LNCaP clone FGC (cell line): ENCODE measurements around the gene RNASE8.
A peak's percentile ranks its signal among the peaks of the same experiment; 100 is the strongest.

Experiments
- DNase-seq: peaks from one replicate; pipeline ENCODE4 v3.0.0-alpha.2; 2011; ENCODE audit warnings: low read depth
- H3K4me3 ChIP-seq: 2 replicates; pipeline ENCODE4 v1.5.1; 2011; ENCODE audit warnings: mild to moderate bottlenecking, low read depth, low read length, control low read depth
- TF ChIP-seq, protein P1 (sequence below): IDR thresholded peaks from 2 replicates; pipeline ENCODE4 v1.5.1; 2012; ENCODE audit warnings: mild to moderate bottlenecking; ENCODE audit not compliant: control insufficient read depth, insufficient read depth; ENCODE audit errors: extremely low read depth

RNASE8 gene

DNA sequence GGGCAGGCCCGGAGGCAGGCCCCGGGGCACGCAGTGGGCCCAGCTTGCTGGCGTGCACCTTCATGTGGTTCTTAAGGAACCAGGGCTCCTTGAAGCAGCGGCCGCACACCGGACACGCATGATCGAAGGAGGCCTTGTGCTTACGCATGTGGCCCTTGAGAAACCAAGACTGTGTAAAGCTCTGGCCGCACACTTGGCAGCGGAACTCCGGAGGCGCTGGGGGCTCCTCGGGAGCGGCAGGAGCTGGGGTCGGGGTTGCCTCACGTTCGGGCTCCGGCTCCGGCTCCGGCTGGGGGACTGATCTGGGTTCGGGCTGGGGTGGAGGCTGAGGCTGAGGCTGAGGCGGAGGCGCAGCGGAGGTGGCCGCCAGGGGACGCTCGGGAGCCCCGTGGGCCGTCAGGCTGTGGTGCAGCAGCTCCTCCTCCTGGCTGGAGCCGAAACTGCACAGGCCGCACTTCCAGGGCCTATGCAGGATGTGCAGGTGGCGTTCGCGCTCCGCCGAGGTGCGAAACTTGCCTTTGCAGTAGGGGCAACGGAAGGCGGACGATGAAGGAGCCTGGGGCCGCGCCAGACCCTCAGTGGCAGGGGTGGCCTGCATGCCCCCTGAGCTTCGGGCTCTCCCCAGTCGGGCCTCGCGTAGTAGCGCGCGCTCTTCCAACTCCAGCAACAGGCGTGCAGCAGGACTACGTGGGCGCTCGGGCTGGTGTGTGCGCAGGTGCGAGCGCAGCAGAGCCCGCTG lies 34.8 kb downstream of the RNASE8 start:
- H3K4me3 ChIP-seq: no peak overlapping the region

DNA sequence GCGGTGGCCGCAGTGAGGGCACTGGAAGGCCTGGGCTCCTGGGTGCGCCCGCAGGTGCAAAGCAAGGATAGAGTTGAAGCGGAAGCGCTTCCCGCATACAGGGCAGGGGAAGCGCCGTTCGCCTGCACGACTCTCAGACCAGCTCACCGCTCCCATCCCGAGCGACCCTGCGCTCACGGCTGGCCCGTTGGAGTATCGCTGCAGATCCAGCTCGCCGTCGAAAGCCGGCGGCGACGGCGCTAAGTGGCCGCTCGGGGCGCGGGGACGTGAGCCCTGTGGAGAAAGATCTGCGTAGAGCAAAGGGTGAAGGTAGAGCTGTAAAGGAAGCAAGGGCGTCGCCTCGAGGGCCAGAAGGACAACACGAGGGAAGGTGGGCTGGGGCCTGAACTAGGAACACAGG lies 35.4 kb downstream of the RNASE8 start:
- TF ChIP-seq, protein P1, sequence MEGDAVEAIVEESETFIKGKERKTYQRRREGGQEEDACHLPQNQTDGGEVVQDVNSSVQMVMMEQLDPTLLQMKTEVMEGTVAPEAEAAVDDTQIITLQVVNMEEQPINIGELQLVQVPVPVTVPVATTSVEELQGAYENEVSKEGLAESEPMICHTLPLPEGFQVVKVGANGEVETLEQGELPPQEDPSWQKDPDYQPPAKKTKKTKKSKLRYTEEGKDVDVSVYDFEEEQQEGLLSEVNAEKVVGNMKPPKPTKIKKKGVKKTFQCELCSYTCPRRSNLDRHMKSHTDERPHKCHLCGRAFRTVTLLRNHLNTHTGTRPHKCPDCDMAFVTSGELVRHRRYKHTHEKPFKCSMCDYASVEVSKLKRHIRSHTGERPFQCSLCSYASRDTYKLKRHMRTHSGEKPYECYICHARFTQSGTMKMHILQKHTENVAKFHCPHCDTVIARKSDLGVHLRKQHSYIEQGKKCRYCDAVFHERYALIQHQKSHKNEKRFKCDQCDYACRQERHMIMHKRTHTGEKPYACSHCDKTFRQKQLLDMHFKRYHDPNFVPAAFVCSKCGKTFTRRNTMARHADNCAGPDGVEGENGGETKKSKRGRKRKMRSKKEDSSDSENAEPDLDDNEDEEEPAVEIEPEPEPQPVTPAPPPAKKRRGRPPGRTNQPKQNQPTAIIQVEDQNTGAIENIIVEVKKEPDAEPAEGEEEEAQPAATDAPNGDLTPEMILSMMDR: no peak
- no peak for DNase-seq
- H3K4me3 ChIP-seq: no peak overlapping the region

More for the DNA sequence above, 34.8 kb downstream of the RNASE8 start:
- TF ChIP-seq, protein P1: peak; percentile 100
- peak; percentile 19 for DNase-seq

DNA sequence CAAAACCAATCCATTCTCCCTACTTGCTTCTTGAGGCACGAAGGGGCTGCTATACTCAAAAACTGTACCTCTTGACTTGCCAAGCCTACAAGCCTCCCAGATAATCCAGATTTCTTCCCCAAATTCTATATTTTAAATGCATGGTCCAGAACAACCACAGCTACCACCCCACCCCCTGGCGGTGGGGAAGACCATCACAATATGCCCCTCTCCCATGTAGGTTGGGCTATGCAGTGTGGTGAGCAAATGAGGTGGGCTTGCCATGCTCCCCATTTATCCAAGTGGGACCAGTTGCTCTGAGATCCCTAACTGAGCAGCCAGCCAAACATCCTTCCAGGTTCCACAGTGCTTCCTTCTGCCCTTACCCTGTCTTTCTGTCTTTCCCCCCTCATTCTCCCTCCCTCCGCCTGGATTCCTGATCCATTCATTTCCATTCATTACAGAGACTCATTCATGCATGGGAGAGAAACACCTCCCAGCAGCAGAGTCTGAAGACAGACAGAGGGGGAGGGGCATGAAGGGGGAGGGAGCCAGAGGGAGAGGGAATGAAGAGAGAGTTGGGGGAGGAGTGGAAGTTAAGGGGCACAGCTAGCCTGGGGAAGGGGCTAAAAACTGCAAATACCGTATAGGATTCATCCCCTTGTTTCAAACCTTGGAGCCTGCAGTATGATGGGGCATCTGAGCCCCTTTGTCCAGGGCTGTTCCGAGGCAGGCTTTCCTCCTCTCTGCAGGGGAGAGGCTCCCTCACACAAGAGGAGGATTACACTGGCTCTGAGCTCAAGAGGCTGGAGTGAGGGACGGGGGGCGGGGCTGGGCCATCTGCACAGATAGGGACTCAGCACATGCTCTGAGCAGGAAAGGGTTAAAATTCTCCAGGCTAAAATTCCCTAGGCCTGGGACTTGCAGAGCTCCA lies 36.4 kb downstream of the RNASE8 start:
- TF ChIP-seq, protein P1: no peak
- H3K4me3 ChIP-seq: no peak overlapping the region
- DNase-seq: no peak

DNA sequence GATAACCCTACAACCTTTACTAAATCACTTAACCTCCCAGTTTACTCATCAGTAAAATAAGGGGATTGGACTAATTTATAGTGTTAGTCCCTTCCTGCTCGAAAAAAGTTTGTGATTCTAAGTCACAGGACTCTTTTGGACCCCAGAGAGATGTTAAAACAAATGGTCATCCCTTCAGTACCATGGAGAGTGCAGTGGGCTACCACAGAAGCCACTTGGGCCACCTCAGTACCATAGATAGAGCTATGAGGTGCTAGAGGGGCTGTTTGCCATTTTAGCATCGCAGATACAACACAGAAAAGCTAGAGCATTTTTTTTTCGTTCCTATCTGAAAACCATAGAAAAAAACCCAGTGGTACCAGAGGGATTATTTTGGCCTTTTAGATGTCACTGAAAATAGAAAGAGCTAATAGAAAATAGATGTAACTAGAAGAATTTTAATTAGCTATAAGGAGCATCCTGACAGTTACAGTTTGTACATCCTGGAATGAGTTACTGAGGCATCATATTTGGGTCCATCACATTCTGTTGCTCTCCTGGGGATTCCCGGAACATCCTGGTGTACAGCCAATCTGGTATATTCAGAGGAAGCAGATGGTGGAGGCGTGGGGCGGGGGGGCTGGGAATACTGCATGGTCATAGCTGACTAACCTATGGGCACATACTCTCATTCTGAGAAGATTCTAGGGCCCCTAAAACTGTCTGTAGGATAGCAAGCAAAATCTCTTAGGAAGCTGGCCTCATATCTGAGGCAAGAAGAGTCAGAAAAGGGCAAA lies 38.0 kb downstream of the RNASE8 start:
- DNase-seq: no peak
- TF ChIP-seq, protein P1: no peak
- H3K4me3 ChIP-seq: no peak overlapping the region

DNA sequence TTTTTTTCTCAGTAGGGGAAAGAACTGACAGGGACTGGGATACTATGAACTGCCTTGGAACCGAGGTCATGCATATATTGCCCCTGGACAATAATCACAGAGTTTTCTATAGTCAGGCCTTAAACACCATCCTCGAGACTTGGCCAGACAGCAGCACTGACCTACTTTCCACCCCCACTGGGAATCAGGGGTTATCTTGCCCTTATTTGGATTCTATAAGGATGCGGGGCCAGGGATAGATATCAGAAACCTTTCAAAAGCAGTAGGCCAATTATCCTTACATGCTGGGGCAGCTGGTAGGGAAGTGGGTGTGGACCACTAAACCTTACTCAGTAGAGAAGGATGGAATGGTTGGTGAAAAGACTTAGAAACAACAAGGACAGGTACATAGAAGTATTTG lies 38.8 kb downstream of the RNASE8 start:
- TF ChIP-seq, protein P1: no peak
- no peak for DNase-seq
- no peak overlapping the region for H3K4me3 ChIP-seq

DNA sequence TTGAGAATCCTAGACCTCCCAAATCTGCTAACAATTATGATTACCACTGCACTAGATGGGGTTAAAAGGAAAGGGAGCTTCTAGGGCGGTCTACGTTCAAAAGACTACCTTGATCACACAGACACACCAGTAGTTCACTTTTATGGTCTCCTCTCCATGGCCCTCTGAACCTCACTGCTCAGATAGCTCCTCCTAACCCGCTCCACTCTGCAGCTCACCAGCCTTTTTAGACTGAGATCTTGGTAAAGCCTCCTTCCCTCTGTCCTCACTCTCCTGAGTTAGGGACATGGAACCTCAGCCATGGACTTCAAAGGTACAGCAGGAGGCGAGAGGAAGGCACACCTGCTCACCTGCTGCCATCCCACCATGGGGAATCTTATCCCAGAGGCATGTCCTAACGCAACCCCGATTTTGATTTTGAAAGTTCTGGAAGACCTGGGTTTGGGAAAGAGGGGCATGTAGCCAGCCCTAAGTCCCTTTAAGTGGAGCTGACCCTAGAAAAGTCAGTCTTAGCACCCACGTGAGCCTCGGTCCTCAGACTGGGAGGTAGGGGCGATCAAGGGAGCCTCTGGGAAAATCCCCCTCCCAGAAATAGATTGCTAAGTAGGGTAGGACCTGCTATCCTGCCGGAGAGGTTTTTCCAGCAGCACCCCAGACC lies 39.5 kb downstream of the RNASE8 start:
- no peak for DNase-seq
- H3K4me3 ChIP-seq: no peak overlapping the region
- TF ChIP-seq, protein P1: no peak
